SK-N-SH (cell line): ENCODE measurements around the gene SMIM24. TPM values are rescaled to one million over a fixed set of nuclear protein-coding genes. Genes with fewer than 3 reads are reported as not detected.

ENCODE experiments used
- CTCF ChIA-PET: fragments of 300-600, 350-600 bp; formaldehyde crosslinking; extraction: SDS; loops from one replicate; lab custom pipeline; 2021; lab: Yijun Ruan, JAX
- POLR2A ChIA-PET: fragments of 350-600 bp; sonication (Branson Sonifier 250); formaldehyde crosslinking; extraction: SDS; loops from one replicate; lab custom pipeline; 2020; ENCODE audit warnings: antibody characterized with exemption, inconsistent platforms; lab: Yijun Ruan, JAX
- DNase-seq: peaks from one replicate; pipeline ENCODE4 v3.0.0; 2012
- H2AFZ ChIP-seq: fragments of 200-600 bp; sonication (generic); 2 replicates; pipeline ENCODE4 v1.8.1; 2016; ENCODE audit warnings: antibody characterized with exemption, mild to moderate bottlenecking, low read depth
- H3F3A ChIP-seq: fragments of 200-600 bp; sonication (generic); replicated peaks from 2 replicates; pipeline ENCODE3; 2016; ENCODE audit warnings: antibody characterized with exemption, mild to moderate bottlenecking; ENCODE audit not compliant: insufficient read depth
- H3K27ac ChIP-seq, 2 experiments: fragments of 200-500 bp in 1 of 2; fragments of 200-600 bp in 1 of 2; sonication (Bioruptor generic) in 1 of 2; sonication (generic), shearing (Covaris generic) in 1 of 2; 2 replicates each; pipeline versions ENCODE4 v1.5.1 to v1.6.1; 2014 to 2016; ENCODE audit warnings: low read depth in 2 of 2, inconsistent platforms in 1 of 2, low read length in 1 of 2, mild to moderate bottlenecking in 1 of 2, mixed read lengths in 1 of 2
- H3K27me3 ChIP-seq: fragments of 200-600 bp; sonication (generic), shearing (Covaris generic); 2 replicates; pipeline ENCODE4 v1.6.1; 2016; ENCODE audit warnings: mixed run types; ENCODE audit not compliant: insufficient read depth
- H3K36me3 ChIP-seq, 2 experiments: fragments of 200-500 bp in 1 of 2; fragments of 200-600 bp in 1 of 2; sonication (Bioruptor generic) in 1 of 2; sonication (generic) in 1 of 2; replicated peaks in 1 of 2; 2 replicates each; pipeline versions ENCODE3 to v1.5.1; 2014 to 2016; ENCODE audit warnings: low read length in 1 of 2, mild to moderate bottlenecking in 1 of 2; ENCODE audit not compliant: insufficient read depth in 2 of 2, control insufficient read depth in 1 of 2
- H3K4me1 ChIP-seq, 2 experiments: fragments of 200-500 bp in 1 of 2; fragments of 200-600 bp in 1 of 2; sonication (Bioruptor generic) in 1 of 2; sonication (generic), shearing (Covaris generic) in 1 of 2; 2 replicates each; pipeline versions ENCODE4 v1.5.1 to v1.6.1; 2014 to 2016; ENCODE audit warnings: low read depth in 1 of 2, low read length in 1 of 2, mixed run types in 1 of 2; ENCODE audit not compliant: insufficient read depth in 2 of 2, control insufficient read depth in 1 of 2
- H3K4me2 ChIP-seq: fragments of 200-600 bp; sonication (generic), shearing (Covaris generic); 2 replicates; pipeline ENCODE4 v1.6.1; 2017; ENCODE audit warnings: mixed run types
- H3K4me3 ChIP-seq, 2 experiments: fragments of 200-500 bp in 1 of 2; fragments of 200-600 bp in 1 of 2; sonication (Bioruptor generic) in 1 of 2; sonication (generic), shearing (Covaris generic) in 1 of 2; 2 replicates each; pipeline versions ENCODE4 v1.5.1 to v1.8.1; 2014 to 2016; ENCODE audit warnings: low read depth in 2 of 2, inconsistent platforms in 1 of 2, low read length in 1 of 2, mild to moderate bottlenecking in 1 of 2, mixed read lengths in 1 of 2, moderate library complexity in 1 of 2
- H3K79me2 ChIP-seq: fragments of 200-600 bp; sonication (generic); 2 replicates; pipeline ENCODE4 v1.8.1; 2017; ENCODE audit warnings: mild to moderate bottlenecking; ENCODE audit not compliant: insufficient read depth
- H3K9ac ChIP-seq: fragments of 200-600 bp; sonication (generic); 2 replicates; pipeline ENCODE4 v1.6.1; 2017; ENCODE audit warnings: mixed run types
- H3K9me2 ChIP-seq: fragments of 200-600 bp; sonication (generic); 2 replicates; pipeline ENCODE4 v1.6.1; 2017; ENCODE audit warnings: mixed run types
- H3K9me3 ChIP-seq: fragments of 200-600 bp; sonication (generic); 2 replicates; pipeline ENCODE4 v1.6.1; 2017; ENCODE audit warnings: mixed run types, mild to moderate bottlenecking, moderate library complexity
- H4K20me1 ChIP-seq: fragments of 200-600 bp; sonication (generic); 2 replicates; pipeline ENCODE4 v1.6.1; 2017; ENCODE audit warnings: mild to moderate bottlenecking, mixed run types; ENCODE audit not compliant: insufficient read depth
- CHD2 ChIP-seq: fragments of 150-350 bp; IDR thresholded peaks from 2 replicates; pipeline ENCODE4 v1.6.1; 2018; ENCODE audit warnings: low read length; ENCODE audit not compliant: partially characterized antibody
- EZH2phosphoT487 ChIP-seq: fragments of 200-600 bp; sonication (generic); IDR thresholded peaks from 2 replicates; pipeline ENCODE4 v1.6.1; 2017; ENCODE audit warnings: low read depth, mixed run types, mild to moderate bottlenecking, antibody characterized with exemption, moderate library complexity, borderline replicate concordance
- FOXM1 ChIP-seq: IDR thresholded peaks from 2 replicates; pipeline ENCODE4 v1.4.0; 2012; ENCODE audit warnings: low read depth, mild to moderate bottlenecking
- GABPA ChIP-seq: IDR thresholded peaks from 2 replicates; pipeline ENCODE4 v1.4.0; 2012; ENCODE audit warnings: low read depth, mild to moderate bottlenecking
- IRF3 ChIP-seq: fragments of 150-350 bp; IDR thresholded peaks from 2 replicates; pipeline ENCODE4 v1.6.1; 2016; ENCODE audit warnings: mild to moderate bottlenecking, low read depth, low read length
- MEF2A ChIP-seq: IDR thresholded peaks from 2 replicates; pipeline ENCODE4 v1.4.0; 2012; ENCODE audit warnings: low read depth, borderline replicate concordance
- SIN3A ChIP-seq: IDR thresholded peaks from 2 replicates; pipeline ENCODE4 v1.6.1; 2012; ENCODE audit warnings: low read depth, mild to moderate bottlenecking, low read length, moderate library complexity, borderline replicate concordance
- YY1 ChIP-seq: IDR thresholded peaks from 2 replicates; pipeline ENCODE4 v1.4.0; 2012; ENCODE audit warnings: low read depth, mild to moderate bottlenecking
- WGBS: methylation state at CpG from one replicate; pipeline ENCODE4 v1.1.6; 2017; ENCODE audit warnings: low lambda C conversion rate; 5-methylcytosine and 5-hydroxymethylcytosine counted together
- polyA plus RNA-seq, 3 experiments: library from polyadenylated mRNA; depleted of rRNA; stranded (reverse); fragments of >200 nt; gene quantifications; 2 replicates each; pipeline ENCODE4 v1.2.3, GENCODE V29; 2012
- TF ChIP-seq, protein P1 (sequence below): IDR thresholded peaks from 2 replicates; pipeline ENCODE4 v1.6.1; 2012; ENCODE audit warnings: mild to moderate bottlenecking, low read depth, low read length, moderate library complexity
- TF ChIP-seq, protein P2 (sequence below): IDR thresholded peaks from 2 replicates; pipeline ENCODE4 v1.4.0; 2012; ENCODE audit warnings: low read depth, borderline replicate concordance

SMIM24 gene
- polyA plus RNA-seq, 1 of the 3 experiments (the other 2 are of a cell fraction), result 0.12 TPM

DNA sequence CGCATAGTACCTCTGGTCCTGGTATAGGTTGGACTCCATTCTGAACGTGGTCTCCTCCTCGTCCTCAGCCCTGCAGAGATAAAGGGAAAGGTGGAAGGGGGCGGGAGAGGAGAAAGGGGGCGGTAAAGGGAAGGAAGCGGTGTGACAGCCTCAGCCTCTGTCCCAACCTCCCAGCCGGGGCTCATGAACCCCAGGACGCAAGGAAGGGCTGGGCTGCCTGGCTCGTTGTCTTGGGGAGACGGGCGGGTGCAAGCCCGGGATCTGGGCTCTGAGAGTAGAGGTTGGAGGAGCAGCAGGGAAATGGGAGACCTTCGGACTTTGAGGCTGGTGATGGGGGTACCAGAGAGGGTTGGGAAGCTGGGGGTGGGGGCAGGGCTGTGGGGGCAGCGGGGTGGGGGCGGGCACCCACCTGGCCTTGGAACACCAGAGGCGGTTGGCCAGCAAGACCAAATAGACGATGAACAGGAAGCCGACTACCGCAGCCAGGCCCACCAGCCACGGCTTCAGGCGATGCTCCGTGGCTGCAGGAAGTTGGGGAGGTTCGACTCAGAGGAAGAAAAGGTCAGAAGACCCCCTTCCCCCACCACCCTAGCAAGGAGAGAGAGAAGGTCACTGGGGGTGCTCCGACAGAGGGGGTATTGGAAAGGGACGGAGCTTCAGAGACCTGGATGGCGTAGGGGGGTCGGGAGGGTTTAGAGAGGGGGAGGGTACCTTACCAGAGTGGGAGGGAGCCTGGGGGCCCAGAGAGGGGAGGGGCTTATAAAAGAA is 1.7 kb downstream of the SMIM24 start:
- ChIA-PET CTCF (interaction anchor here (0.7 to 1.6 kb wide), 2 partner anchors 50 to 151 kb away, joined by 4 to 9 read pairs; no protein-coding TSS in a partner anchor), POLR2A (interaction anchor here (0.8 kb wide), 1 partner anchor 58 kb away, joined by 6 read pairs; no protein-coding TSS in a partner anchor)
- DNase-seq, result no peak
- Histone ChIP-seq H3K9me3 (no peaks in the 10 kb centered on the region), H3K27ac (no peak overlapping the region), H3K4me2 (no peak overlapping the region), H3K4me1 (no peaks in the 10 kb centered on the region; a peak in 1 of 4 replicates), H3K27me3 (no peaks in the 10 kb centered on the region; the same call in 1 of the 2 replicates), H3K79me2 (no peaks in the 10 kb centered on the region), H3K9me2 (no peaks in the 10 kb centered on the region), H3F3A (no peaks in the 10 kb centered on the region), H4K20me1 (no peaks in the 10 kb centered on the region), H2AFZ (no peak overlapping the region), H3K9ac (no peak overlapping the region), H3K36me3 (no peaks in the 10 kb centered on the region), H3K4me3 (no peak overlapping the region)
- 64% methylated on average over 21 of the region's 27 CpGs for WGBS
- TF ChIP-seq FOXM1 (no peak), EZH2phosphoT487 (no peak), SIN3A (no peak), IRF3 (no peak)

GRCh38 chr19:3477951-3478350 is 2.4 kb downstream of the SMIM24 start:
- no peaks in the 10 kb centered on the region for H4K20me1 ChIP-seq
- CTCF ChIA-PET, result no interaction called here

More at GRCh38 chr19:3477951-3478350, 2.4 kb downstream of the SMIM24 start:
- Histone ChIP-seq H2AFZ (no peak overlapping the region), H3K27me3 (no peaks in the 10 kb centered on the region; the same call in 1 of the 2 replicates), H3K9ac (no peak overlapping the region), H3K27ac (no peak overlapping the region), H3K9me2 (no peaks in the 10 kb centered on the region), H3K4me2 (no peak overlapping the region), H3K36me3 (no peaks in the 10 kb centered on the region), H3K79me2 (no peaks in the 10 kb centered on the region), H3F3A (peaks cover 3% of the 10 kb centered on the region), H3K4me1 (no peaks in the 10 kb centered on the region; a peak in 1 of 4 replicates), H3K4me3 (no peak overlapping the region), H3K9me3 (no peaks in the 10 kb centered on the region)
- WGBS, result 94% methylated on average over 1 of the region's 2 CpGs
- TF ChIP-seq, protein P1, sequence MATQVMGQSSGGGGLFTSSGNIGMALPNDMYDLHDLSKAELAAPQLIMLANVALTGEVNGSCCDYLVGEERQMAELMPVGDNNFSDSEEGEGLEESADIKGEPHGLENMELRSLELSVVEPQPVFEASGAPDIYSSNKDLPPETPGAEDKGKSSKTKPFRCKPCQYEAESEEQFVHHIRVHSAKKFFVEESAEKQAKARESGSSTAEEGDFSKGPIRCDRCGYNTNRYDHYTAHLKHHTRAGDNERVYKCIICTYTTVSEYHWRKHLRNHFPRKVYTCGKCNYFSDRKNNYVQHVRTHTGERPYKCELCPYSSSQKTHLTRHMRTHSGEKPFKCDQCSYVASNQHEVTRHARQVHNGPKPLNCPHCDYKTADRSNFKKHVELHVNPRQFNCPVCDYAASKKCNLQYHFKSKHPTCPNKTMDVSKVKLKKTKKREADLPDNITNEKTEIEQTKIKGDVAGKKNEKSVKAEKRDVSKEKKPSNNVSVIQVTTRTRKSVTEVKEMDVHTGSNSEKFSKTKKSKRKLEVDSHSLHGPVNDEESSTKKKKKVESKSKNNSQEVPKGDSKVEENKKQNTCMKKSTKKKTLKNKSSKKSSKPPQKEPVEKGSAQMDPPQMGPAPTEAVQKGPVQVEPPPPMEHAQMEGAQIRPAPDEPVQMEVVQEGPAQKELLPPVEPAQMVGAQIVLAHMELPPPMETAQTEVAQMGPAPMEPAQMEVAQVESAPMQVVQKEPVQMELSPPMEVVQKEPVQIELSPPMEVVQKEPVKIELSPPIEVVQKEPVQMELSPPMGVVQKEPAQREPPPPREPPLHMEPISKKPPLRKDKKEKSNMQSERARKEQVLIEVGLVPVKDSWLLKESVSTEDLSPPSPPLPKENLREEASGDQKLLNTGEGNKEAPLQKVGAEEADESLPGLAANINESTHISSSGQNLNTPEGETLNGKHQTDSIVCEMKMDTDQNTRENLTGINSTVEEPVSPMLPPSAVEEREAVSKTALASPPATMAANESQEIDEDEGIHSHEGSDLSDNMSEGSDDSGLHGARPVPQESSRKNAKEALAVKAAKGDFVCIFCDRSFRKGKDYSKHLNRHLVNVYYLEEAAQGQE, result no peak
- TF ChIP-seq YY1 (no peak), MEF2A (no peak), CHD2 (no peak), SIN3A (no peak), GABPA (no peak)
- TF ChIP-seq, protein P2, sequence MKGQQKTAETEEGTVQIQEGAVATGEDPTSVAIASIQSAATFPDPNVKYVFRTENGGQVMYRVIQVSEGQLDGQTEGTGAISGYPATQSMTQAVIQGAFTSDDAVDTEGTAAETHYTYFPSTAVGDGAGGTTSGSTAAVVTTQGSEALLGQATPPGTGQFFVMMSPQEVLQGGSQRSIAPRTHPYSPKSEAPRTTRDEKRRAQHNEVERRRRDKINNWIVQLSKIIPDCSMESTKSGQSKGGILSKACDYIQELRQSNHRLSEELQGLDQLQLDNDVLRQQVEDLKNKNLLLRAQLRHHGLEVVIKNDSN, result no peak
- POLR2A ChIA-PET, result no interaction called here
- no peak for DNase-seq
